Stimulated activated CD4-positive, alpha-beta T cell treated with anti-CD3 and anti-CD28 coated beads, TNF-alpha, amount 100 ng/mL, for 1 hour (primary cell): ENCODE data around the gene CRY1.

ENCODE experiments used
- DNase-seq, 3 donors: peaks; one replicate each; pipeline ENCODE4 v3.0.0-alpha.2; 2020; ENCODE audit warnings: low read depth in 3 of 3, low spot score in 1 of 3

CRY1 gene

GRCh38 chr12:107093417-107094182 lies at the start of gene CRY1:
Gene CRY1 (minus strand): TSS chr12:107093549. CDS start chr12:107092961, 588 bp downstream.
- peak; percentile 78 to 85 (median 83) for DNase-seq

- DNase-seq = no peak
Measured at GRCh38 chr12:107139787-107140186, 46.4 kb upstream of the CRY1 start.

- no peak for DNase-seq
Measured at GRCh38 chr12:107138990-107139389, 45.6 kb upstream of the CRY1 start.

GRCh38 chr12:107135177-107135576 lies 41.8 kb upstream of the CRY1 start:
- DNase-seq = no peak

- DNase-seq = no peak
Measured at GRCh38 chr12:107134558-107134957, 41.2 kb upstream of the CRY1 start.

GRCh38 chr12:107133462-107133861 lies 40.1 kb upstream of the CRY1 start:
- no peak for DNase-seq

GRCh38 chr12:107131832-107132616 lies 38.7 kb upstream of the CRY1 start:
- no peak for DNase-seq

GRCh38 chr12:107130830-107131611 lies 37.7 kb upstream of the CRY1 start:
- no peak for DNase-seq

- no peak for DNase-seq
Measured at GRCh38 chr12:107129315-107129930, 36.1 kb upstream of the CRY1 start.

- no peak for DNase-seq
Measured at GRCh38 chr12:107127482-107128430, 34.4 kb upstream of the CRY1 start.

- no peak for DNase-seq
Measured at GRCh38 chr12:107126796-107127481, 33.6 kb upstream of the CRY1 start.

- DNase-seq = no peak
Measured at GRCh38 chr12:107125833-107126232, 32.5 kb upstream of the CRY1 start.

- DNase-seq = no peak
Measured at GRCh38 chr12:107122452-107122958, 29.2 kb upstream of the CRY1 start.

GRCh38 chr12:107119091-107119490 lies 25.7 kb upstream of the CRY1 start:
- DNase-seq = no peak

- no peak for DNase-seq
Measured at GRCh38 chr12:107118624-107119023, 25.3 kb upstream of the CRY1 start.

- DNase-seq = no peak
Measured at GRCh38 chr12:107115119-107115518, 21.8 kb upstream of the CRY1 start.

GRCh38 chr12:107111314-107111713 lies 18.0 kb upstream of the CRY1 start:
- DNase-seq = no peak

- no peak for DNase-seq
Measured at GRCh38 chr12:107109726-107110719, 16.7 kb upstream of the CRY1 start.
